ENCODE results near the gene SCT. TPM values are rescaled to one million over a fixed set of nuclear protein-coding genes. Genes with fewer than 3 reads are reported as not detected.

The SCT gene
- total and polyA plus RNA-seq, 2 experiments from 2014 or later, result 2.6 TPM; not detected in 1

DNA sequence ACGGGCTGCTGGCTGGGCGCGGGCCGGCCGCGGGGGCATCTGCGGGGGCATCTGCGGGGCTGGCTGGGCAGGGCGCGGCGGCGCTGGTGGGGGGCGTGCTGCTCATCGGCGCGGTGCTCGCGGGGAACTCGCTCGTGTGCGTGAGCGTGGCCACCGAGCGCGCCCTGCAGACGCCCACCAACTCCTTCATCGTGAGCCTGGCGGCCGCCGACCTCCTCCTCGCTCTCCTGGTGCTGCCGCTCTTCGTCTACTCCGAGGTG lies 10.3 kb upstream of the SCT start:
- TF ChIP-seq, protein P1, sequence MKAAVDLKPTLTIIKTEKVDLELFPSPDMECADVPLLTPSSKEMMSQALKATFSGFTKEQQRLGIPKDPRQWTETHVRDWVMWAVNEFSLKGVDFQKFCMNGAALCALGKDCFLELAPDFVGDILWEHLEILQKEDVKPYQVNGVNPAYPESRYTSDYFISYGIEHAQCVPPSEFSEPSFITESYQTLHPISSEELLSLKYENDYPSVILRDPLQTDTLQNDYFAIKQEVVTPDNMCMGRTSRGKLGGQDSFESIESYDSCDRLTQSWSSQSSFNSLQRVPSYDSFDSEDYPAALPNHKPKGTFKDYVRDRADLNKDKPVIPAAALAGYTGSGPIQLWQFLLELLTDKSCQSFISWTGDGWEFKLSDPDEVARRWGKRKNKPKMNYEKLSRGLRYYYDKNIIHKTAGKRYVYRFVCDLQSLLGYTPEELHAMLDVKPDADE (IDR thresholded peaks at IDR 0.05), result no peak
- TF ChIP-seq ZNF114 (CRISPR knock-in tag; IDR thresholded peaks at IDR 0.05) (no peak), JUNB (IDR thresholded peaks at IDR 0.05; ENCODE audit: unreplicated experiment) (no peak)
- H3K27me3 Mint-ChIP-seq (ENCODE audit: insufficient read depth, low read depth, poor library complexity), result peaks cover 67% of the 10 kb centered on the region
- peak overlapping the region; percentile 67 for H3K4me3 Mint-ChIP-seq
- H3K36me3 Mint-ChIP-seq (ENCODE audit: low read depth), result no peaks in the 10 kb centered on the region; the same call in 2 of the 3 replicates
- H3K27ac Mint-ChIP-seq, result no peak overlapping the region
- H3K4me1 Mint-ChIP-seq, result peaks cover 21% of the 10 kb centered on the region; the same call in 2 of the 3 replicates
- no peak overlapping the region for H2AFZ ChIP-seq
- peak overlapping the region; percentile 90 for H3K4me2 ChIP-seq
- H3K27ac ChIP-seq (ENCODE audit: low read depth), result no peak overlapping the region
- ATAC-seq, result no peak
- H3K9me2 ChIP-seq (ENCODE audit: insufficient read depth), result no peaks in the 10 kb centered on the region
- H3K4me3 ChIP-seq, result peak overlapping the region; percentile 55
- no peaks in the 10 kb centered on the region for H3K36me3 ChIP-seq (ENCODE audit: insufficient read depth)
- peaks cover 20% of the 10 kb centered on the region for H3F3A ChIP-seq (replicated peaks; ENCODE audit: low read depth)
- no peaks in the 10 kb centered on the region for H3K9me3 Mint-ChIP-seq
- H3K27me3 ChIP-seq (ENCODE audit: insufficient read depth), result peaks cover 75% of the 10 kb centered on the region
- H3K79me2 ChIP-seq (replicated peaks; ENCODE audit: insufficient read depth), result no peaks in the 10 kb centered on the region
- no peak for DNase-seq (ENCODE audit: low spot score)
- H3K4me1 ChIP-seq (ENCODE audit: insufficient read depth), result peaks cover 24% of the 10 kb centered on the region
- no peaks in the 10 kb centered on the region for H4K20me1 ChIP-seq (replicated peaks; ENCODE audit: insufficient read depth)

DNA sequence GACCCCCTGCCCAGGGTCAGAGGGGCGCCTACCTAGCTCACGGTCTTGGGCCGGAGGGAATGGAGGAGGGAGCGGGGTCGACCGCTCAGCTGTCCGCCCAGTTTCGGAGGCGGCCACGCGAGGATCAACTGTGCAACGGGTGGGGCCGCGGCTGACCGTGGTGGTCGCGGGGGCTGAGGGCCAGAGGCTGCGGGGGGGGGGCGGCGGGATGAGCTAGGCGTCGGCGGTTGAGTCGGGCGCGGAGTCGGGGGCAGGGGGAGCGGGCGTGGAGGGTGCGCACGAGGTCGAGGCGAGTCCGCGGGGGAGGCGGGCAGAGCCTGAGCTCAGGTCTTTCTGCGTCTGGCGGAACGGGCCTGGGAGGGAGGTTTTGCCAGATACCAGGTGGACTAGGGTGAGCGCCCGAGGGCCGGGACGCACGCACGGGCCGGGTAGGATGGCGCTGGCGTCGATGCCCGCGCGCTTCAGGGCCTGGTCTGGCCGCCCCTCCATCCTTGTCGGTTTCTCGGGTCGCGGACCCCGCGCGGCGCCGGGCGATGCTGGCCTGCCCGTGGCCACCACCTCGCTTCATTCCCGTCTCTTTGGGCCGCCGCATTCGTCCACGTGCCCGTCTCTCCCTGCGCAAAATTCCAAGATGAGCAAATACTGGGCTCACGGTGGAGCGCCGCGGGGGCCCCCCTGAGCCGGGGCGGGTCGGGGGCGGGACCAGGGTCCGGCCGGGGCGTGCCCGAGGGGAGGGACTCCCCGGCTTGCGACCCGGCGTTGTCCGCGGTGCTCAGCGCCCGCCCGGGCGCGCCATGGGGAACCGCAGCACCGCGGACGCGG lies 9.7 kb upstream of the SCT start, which contains the start of gene DRD4:
Gene DRD4, plus strand, starts transcription at position 759 of the 822 bp plus-strand sequence. Its CDS starts 36 bp downstream, at position 795.
- Histone ChIP-seq H3K27ac (ENCODE audit: low read depth) (no peak within 1 kb of the TSS), H3K4me3 (peak within 1 kb of the TSS; percentile 55), H3K27me3 (ENCODE audit: insufficient read depth) (peaks cover 75% of the 10 kb centered on the region), H3K4me1 (ENCODE audit: insufficient read depth) (peaks cover 24% of the 10 kb centered on the region), H3K79me2 (replicated peaks; ENCODE audit: insufficient read depth) (no peaks in the 10 kb centered on the region), H3K4me2 (peak within 1 kb of the TSS; percentile 90), H3K36me3 (ENCODE audit: insufficient read depth) (no peaks in the 10 kb centered on the region), H3F3A (replicated peaks; ENCODE audit: low read depth) (peaks cover 19% of the 10 kb centered on the region), H2AFZ (no peak within 1 kb of the TSS), H4K20me1 (replicated peaks; ENCODE audit: insufficient read depth) (no peaks in the 10 kb centered on the region), H3K9me2 (ENCODE audit: insufficient read depth) (no peaks in the 10 kb centered on the region)
- Mint-ChIP-seq H3K27me3 (ENCODE audit: insufficient read depth, low read depth, poor library complexity) (peaks cover 64% of the 10 kb centered on the region), H3K27ac (no peak within 1 kb of the TSS), H3K9me3 (no peaks in the 10 kb centered on the region), H3K36me3 (ENCODE audit: low read depth) (no peaks in the 10 kb centered on the region; the same call in 2 of the 3 replicates), H3K4me3 (peak within 1 kb of the TSS; percentile 67), H3K4me1 (peaks cover 21% of the 10 kb centered on the region; the same call in 2 of the 3 replicates)
- peak; percentile 40 for ATAC-seq
- TF ChIP-seq EZH2phosphoT487 (IDR thresholded peaks at IDR 0.05; ENCODE audit: unreplicated experiment) (peak; percentile 51), POLR2AphosphoS5 (IDR thresholded peaks at IDR 0.05; ENCODE audit: low read depth) (no peak; the same call in 1 of the 2 replicates), EZH2 (IDR thresholded peaks at IDR 0.05; ENCODE audit: low read depth, unreplicated experiment) (peak; percentile 56), NANOG (IDR thresholded peaks at IDR 0.05; ENCODE audit: borderline replicate concordance) (no peak)
- TF ChIP-seq, protein P2, sequence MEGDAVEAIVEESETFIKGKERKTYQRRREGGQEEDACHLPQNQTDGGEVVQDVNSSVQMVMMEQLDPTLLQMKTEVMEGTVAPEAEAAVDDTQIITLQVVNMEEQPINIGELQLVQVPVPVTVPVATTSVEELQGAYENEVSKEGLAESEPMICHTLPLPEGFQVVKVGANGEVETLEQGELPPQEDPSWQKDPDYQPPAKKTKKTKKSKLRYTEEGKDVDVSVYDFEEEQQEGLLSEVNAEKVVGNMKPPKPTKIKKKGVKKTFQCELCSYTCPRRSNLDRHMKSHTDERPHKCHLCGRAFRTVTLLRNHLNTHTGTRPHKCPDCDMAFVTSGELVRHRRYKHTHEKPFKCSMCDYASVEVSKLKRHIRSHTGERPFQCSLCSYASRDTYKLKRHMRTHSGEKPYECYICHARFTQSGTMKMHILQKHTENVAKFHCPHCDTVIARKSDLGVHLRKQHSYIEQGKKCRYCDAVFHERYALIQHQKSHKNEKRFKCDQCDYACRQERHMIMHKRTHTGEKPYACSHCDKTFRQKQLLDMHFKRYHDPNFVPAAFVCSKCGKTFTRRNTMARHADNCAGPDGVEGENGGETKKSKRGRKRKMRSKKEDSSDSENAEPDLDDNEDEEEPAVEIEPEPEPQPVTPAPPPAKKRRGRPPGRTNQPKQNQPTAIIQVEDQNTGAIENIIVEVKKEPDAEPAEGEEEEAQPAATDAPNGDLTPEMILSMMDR (conservative IDR thresholded peaks at IDR 0.05; ENCODE audit: low read depth in 2 of 2), result no peak
- DNase-seq (ENCODE audit: low spot score), result peak; percentile 65

All from GM23338 (cell line).